ENCODE data around the gene PSMG3.

PSMG3 gene

DNA sequence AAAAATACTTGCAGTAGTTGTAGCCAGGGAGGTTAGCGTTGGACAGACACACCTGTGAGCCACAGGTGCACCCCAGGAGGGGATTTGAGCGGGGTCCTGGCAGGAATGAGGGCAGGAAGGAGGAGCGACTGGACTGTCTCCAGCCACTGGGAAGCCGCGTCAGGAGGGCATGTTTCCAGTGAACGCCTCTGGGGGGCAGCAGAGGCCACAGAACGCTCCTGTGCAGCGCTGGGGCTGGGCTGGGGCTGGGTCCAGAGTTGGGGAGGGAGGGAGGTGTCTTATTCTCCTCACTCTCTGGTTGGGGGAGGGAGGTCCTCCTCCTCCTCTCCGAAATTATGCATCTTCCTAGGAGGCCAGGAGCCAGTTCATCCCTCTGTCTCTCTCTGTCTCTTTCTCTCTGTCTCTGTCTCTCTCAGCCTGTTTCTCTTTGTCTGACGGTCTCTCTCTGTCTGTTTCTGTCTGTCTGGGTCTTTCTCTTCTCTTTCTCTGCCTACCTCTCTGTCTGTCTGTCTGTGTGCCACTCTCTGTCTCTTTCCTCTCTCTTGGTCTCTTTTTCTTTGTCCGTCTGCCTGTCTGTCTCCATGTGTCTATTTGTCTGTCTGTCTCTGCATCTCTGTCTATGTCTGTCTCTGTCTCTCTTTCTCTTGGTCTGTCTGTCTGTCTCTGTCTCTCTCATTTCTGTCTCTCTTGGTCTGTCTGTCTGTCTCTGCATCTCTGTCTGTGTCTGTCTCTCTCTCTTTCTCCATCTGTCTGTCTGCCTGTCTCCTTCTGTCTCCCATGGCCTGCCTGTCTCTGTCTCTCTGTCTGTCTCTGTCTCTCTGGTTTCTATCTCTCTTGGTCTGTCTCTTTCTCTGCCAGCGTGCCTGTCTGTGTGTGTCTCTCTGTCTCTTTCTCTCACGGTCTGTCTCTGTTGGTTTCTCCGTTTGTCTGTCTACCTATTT, 9.9 kb upstream of the PSMG3 start:
- peak; percentile 44 to 56 (median 46) for DNase-seq (ENCODE audit: low read depth in 3 of 3)

DNA sequence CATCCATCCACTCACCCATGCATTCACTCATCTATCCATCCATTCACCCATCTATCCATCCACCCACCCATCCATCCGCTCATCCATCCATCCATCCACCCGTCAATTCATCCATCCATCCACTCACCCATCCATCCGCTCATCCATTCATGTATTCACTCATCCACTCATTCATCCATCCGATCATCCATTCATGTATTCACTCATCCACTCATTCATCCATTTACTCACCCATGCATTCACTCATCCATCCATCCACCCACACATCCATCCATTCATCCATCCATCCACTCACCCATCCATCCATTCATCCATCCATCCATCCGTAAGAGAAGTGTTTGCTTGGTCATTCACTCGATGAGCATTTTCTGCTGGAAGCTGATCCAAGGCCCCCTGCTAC, 8.7 kb upstream of the PSMG3 start:
- no peak for DNase-seq (ENCODE audit: low read depth in 3 of 3)

DNA sequence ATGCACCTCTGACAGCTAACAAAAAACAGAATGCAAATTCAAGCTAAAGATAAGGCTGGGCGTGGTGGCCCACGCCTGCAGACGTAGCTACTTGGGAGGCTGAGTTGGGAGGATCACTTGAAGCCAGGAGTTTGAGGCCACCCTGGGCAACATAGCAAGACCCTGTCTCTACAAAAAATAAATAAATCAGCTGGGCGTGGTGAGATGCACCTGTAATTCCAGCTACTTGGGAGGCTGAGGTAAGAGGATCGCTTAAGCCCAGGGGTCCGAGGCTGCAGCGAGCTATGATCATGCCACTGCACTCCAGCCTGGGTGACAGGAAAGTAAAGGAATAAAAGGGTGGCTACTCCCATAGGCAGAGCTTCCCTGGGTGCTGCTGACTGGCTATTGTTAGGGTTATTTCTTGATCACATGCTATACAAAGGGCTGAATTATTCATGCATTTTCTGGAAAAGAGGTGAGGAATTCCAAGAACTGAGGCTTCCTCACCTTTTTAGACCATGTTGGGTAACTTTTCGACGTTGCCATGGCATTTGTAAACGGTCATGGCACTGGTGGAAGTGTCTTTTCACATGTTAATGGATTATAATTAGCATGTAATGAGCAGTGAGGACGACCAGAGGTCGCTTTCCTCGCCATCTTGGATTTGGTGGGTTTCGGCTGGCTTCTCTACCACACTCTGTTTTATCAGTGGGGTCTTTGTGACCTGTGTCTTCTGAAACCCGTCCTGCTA, 6.9 kb upstream of the PSMG3 start:
- DNase-seq (ENCODE audit: low read depth in 3 of 3), result no peak

DNA sequence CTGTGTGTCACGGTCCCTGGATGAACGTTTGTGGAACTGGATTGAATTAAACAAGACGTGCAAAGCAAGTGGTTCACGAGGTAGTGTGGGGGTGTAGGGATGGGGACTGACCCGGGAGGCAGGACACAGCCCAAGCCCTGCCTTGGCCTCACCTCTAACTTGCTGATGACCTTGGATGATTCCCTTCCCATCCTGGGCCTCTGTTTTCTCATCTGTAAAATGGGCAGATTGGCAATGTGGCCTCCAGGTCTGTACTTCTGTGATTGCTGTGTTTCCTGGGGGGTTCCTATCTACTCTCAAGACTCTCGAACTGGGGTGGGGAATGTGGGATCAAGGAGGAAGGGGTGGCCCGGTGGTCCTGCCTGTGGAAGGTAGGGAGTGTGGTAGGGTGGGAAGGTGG, 6.0 kb upstream of the PSMG3 start:
- no peak for DNase-seq (ENCODE audit: low read depth in 3 of 3)

DNA sequence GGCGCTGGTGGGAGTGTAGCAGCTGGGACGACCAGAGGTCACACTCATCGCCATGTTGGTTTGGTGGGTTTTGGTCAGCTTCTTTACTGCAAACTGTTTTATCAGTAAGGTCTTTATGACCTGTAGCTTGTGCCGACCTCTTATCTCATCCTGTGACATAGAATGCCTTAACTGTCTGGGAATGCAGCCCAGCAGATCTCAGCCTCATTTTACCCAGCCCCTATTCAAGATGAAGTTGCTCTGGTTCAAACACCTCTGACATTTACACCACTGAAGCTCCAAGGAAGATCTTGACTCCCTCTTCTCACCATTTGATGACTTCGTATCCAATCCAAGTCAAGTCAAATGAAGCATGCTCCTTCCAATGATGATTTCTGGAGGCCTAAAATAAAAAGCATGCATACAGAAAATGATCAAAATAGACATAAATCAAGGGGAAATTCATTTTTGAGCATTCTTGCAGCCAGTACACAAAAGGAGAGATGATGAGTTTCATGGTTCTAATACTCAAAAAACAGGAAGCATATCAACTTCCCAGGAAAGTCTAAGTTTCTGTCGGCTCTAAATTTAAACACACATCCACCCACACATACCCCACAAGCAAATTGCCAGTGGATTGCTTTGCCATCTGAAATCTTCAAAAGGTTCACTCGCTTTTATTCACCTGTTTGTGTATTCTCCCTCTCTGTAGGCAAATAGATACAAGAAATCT, 2.4 kb upstream of the PSMG3 start:
- no peak for DNase-seq (ENCODE audit: low read depth in 3 of 3)

DNA sequence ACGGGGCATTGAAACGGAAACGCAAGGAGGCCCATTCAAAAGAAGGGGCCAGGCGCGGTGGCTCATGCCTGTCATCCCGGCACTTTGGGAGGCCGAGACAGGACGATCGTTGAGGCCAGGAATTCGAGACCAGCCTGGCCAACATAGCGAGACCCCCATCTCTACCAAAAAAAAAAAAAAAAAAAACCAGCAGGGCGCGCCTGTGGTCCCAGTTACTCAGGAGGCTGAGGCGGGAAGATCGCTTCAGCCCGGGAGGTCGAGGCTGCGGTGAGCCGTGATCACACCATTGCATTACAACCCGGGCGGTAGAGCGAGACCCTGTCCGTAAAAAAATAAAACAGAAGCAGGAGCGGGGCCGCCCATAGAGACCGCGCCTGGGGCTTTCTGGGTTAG, 396 bp downstream of the PSMG3 start:
- no peak for DNase-seq (ENCODE audit: low read depth in 3 of 3)

DNA sequence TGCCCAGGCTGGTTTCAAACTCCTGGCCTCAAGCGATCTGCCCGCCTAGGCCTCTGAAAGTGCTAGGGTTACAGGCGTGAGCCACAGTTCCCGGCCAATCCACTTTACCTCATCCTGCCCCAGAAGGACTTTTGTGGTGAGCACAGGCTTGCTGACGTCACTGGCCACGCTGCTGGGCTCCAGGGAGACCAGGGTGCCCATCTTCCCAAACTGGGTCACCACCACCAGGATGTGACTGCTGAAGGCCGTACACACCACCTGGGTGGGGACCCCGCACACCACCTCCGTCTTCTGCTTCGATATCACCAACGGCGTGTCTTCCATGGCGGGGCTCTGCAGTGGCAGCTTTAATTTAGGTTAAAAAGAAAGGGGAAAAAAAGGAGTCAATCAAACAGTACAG, 816 bp downstream of the PSMG3 start:
- DNase-seq (ENCODE audit: low read depth in 3 of 3), result no peak

DNA sequence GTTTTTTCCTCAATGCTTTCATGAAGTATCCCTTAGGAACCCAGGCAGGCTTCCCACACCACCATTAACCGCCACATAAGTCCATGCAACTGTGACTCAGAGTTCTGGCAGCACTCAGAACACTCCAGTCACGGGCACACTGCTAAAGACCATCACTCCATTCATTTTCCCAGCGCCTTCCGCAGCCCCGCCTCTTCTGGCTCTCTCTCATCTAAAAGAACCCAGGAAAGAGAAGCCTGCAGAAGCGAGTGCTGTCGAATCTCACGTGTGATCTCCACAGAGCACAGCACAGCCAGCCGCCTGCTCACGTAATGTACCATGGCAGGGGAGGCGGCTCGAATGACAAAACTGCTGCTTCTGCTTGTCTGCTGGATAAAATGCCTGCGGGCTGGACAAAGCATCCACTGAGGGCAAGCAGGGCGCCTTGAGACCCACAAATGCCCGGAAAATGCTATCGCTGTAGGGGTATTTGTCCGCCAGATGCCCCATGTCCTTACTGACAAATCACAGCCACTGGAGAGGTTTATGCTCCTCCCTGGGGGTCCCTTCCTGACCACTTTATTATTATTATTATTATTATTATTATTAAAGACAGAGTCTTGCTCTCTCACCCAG, 1.8 kb downstream of the PSMG3 start:
- DNase-seq (ENCODE audit: low read depth in 3 of 3), result no peak

DNA sequence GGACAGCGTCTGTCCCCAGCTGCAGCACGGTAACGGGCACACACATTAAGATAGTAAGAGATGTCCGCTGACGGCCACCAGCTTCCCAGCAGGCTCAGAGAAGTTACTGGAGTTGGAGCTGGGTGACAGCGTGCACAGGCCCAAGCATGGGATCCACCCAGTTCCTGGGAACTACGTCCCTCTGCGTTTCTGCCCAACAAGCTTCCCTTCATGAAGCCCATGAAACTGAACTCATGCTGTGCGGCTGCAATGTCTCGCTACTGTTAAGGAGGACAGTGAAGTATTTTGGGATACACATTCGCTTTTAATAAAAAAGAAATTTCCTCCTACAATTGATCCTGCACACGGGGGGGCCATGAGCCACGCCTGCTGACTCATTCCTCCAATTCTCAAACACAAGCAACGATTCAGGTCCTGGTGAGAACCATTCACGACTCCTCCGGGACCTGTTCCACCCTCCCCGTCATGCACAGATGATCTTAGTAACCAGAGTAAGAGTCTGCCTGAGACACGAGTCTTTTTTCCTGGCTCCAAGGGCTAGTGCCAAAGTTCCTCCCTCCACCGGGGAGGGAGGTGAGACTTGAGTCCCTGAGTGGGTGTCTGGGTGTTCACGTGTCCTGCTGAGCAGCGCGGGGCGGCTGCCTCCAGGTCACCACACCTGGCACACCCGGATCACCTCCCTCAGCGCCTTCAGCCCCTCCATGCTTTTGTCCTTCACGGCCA, 2.6 kb downstream of the PSMG3 start:
- DNase-seq (ENCODE audit: low read depth in 3 of 3), result no peak

GRCh38 chr7:1566687-1567048, 3.2 kb downstream of the PSMG3 start:
- no peak for DNase-seq (ENCODE audit: low read depth in 3 of 3)

DNA sequence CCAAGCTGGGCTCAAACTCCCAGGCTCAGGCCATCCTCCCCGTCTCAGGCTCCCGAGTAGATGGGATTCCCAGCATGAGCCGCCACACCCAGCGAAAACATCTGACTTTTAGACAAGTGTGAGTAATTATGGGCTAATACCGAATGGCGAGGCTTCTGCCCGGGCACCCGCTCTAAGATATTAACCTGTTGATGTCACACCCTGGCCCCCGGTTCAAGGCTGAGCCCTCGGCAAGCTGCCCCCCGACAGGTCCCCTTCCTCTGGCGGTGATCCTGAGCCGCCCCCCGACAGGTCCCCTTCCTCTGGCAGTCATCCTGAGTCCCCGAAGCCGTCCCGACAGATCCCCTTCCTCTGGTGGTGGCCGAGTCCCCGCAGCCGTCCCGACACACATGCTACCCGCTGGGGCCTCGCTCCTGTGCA, 5.2 kb downstream of the PSMG3 start:
- DNase-seq (ENCODE audit: low read depth in 3 of 3), result no peak

GRCh38 chr7:1563981-1564602, 5.7 kb downstream of the PSMG3 start:
- no peak for DNase-seq (ENCODE audit: low read depth in 3 of 3)

DNA sequence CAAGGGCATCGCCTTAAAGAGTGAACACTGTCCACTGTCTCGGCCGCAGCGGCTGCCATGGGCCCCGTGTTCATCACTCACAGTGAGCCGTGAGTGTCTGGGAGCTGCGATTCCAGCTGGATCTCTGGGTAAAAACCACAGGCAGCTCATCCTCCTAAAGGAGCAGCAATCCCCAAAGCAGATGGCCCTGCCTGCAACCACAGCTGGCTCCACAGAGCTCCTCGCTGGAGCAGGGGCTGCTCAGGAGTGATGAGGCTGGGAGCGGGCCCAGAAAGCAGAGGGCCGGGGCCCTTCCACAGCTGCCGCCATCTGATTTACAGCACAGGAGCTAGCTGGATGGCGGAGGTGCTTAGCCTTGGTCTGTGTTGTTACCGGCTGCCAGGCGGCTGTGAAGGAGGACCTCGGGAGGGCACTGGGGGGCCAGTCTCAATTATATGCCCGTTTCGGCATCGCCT, 7.2 kb downstream of the PSMG3 start:
- DNase-seq (ENCODE audit: low read depth in 3 of 3), result no peak

DNA sequence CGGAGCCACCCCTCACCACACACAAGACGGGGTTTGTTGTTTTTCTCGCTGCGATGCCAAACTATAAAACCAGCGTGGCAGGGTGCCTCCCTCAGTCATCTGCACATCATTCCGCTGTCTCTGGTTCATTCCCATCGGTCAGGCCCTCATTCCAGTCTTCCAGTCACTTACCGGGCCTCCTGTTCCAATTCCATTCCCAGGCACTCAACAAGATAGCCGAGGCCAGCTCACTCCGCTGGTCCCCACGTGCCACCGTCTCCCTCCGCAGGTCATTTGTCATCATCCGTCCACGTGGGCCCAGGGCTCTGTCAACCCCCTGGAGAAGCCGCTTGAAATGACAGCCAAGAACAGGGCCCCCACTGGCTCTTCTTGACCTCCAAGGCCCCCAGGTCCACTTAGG, 7.7 kb downstream of the PSMG3 start:
- DNase-seq (ENCODE audit: low read depth in 3 of 3), result no peak

- DNase-seq (ENCODE audit: low read depth in 3 of 3), result no peak
These were observed 8.5 kb downstream of the PSMG3 start for GRCh38 chr7:1561036-1561940.

GRCh38 chr7:1560620-1561031, 9.2 kb downstream of the PSMG3 start:
- DNase-seq (ENCODE audit: low read depth in 3 of 3), result no peak

GRCh38 chr7:1559626-1560590, 9.9 kb downstream of the PSMG3 start:
- DNase-seq (ENCODE audit: low read depth in 3 of 3), result no peak

GRCh38 chr7:1558841-1559625, 10.8 kb downstream of the PSMG3 start:
- no peak for DNase-seq (ENCODE audit: low read depth in 3 of 3)

All from stimulated activated CD4-positive, alpha-beta T cell treated with anti-CD3 and anti-CD28 coated beads, TNF-alpha, amount 100 ng/mL, for 4 hours (primary cell).